ENCODE measurements around the gene SMPD2.
A peak's percentile ranks its signal among the peaks of the same experiment; 100 is the strongest.

Gene SMPD2

GRCh38 chr6:109441069-109441816 is 719 bp downstream of the SMPD2 start:
- H3K4me3 ChIP-seq (ENCODE audit: insufficient read depth in 1 of 2, low read depth in 1 of 2, low read length in 2 of 2): peak overlapping the region; percentile 86 to 87
- peak overlapping the region; percentile 47 for H3K27ac ChIP-seq (ENCODE audit: low read length, poor library complexity, severe bottlenecking)
- H3K14ac ChIP-seq (ENCODE audit: low read length in 2 of 2): peak overlapping the region; percentile 82 to 94
- peak overlapping the region; percentile 88 for H4K91ac ChIP-seq (ENCODE audit: low read length)
- H3K18ac ChIP-seq (ENCODE audit: low read depth in 1 of 2, low read length in 2 of 2): peak overlapping the region; percentile 82 to 97
- peak overlapping the region in 1 of 2 experiments; percentile 90 for H3K23ac ChIP-seq (ENCODE audit: low read length in 2 of 2)
- peaks cover 43 to 44% of the 10 kb centered on the region in 2 experiments for H3K36me3 ChIP-seq (ENCODE audit: control insufficient read depth in 1 of 2, insufficient read depth in 2 of 2, low read depth in 1 of 2, low read length in 2 of 2)
- H2BK120ac ChIP-seq (ENCODE audit: low read depth, low read length): peak overlapping the region; percentile 65
- H3K9ac ChIP-seq (ENCODE audit: low read length): peak overlapping the region; percentile 97
- peak; percentile 85 for DNase-seq
- peaks cover 13% of the 10 kb centered on the region for H3K4me1 ChIP-seq (ENCODE audit: control insufficient read depth, insufficient read depth, low read depth, low read length)
- no peaks in the 10 kb centered on the region for H3K9me3 ChIP-seq (ENCODE audit: control insufficient read depth, low read length)
- H2BK12ac ChIP-seq (ENCODE audit: low read length in 2 of 2): peak overlapping the region in 1 of 2 experiments; percentile 37
- H3K4ac ChIP-seq (ENCODE audit: low read depth in 1 of 2, low read length in 2 of 2): peak overlapping the region; percentile 26 to 77
- H3K4me2 ChIP-seq (ENCODE audit: low read length, poor library complexity, severe bottlenecking): peak overlapping the region; percentile 98
- H2AK5ac ChIP-seq (ENCODE audit: low read length, severe bottlenecking): no peak overlapping the region
- H2BK5ac ChIP-seq (ENCODE audit: low read depth, low read length, poor library complexity, severe bottlenecking): no peak overlapping the region
- peak overlapping the region; percentile 91 for H2BK15ac ChIP-seq (ENCODE audit: low read depth, poor library complexity, severe bottlenecking)
- peaks cover 22% of the 10 kb centered on the region for H3K79me1 ChIP-seq (replicated peaks; ENCODE audit: low read length, poor library complexity, severe bottlenecking)
- no peaks in the 10 kb centered on the region for H3K27me3 ChIP-seq (ENCODE audit: control insufficient read depth in 1 of 2, insufficient read depth in 1 of 2, low read length in 2 of 2)
- H4K8ac ChIP-seq (ENCODE audit: low read length): peak overlapping the region; percentile 96
- peak overlapping the region; percentile 90 for H2AFZ ChIP-seq (ENCODE audit: low read depth, low read length)
- 4% methylated on average over 28 of the region's 31 CpGs for WGBS

- H3K18ac ChIP-seq (ENCODE audit: low read depth in 1 of 2, low read length in 2 of 2): no peak overlapping the region
- H3K27ac ChIP-seq (ENCODE audit: low read length, poor library complexity, severe bottlenecking): no peak overlapping the region
- no peak overlapping the region for H2BK5ac ChIP-seq (ENCODE audit: low read depth, low read length, poor library complexity, severe bottlenecking)
- no peak overlapping the region for H2BK15ac ChIP-seq (ENCODE audit: low read depth, poor library complexity, severe bottlenecking)
- peaks cover 26% of the 10 kb centered on the region for H3K79me1 ChIP-seq (replicated peaks; ENCODE audit: low read length, poor library complexity, severe bottlenecking)
- H3K4me2 ChIP-seq (ENCODE audit: low read length, poor library complexity, severe bottlenecking): no peak overlapping the region
- no peak overlapping the region for H3K9ac ChIP-seq (ENCODE audit: low read length)
- H2BK12ac ChIP-seq (ENCODE audit: low read length in 2 of 2): no peak overlapping the region
- H3K4ac ChIP-seq (ENCODE audit: low read depth in 1 of 2, low read length in 2 of 2): no peak overlapping the region
- no peaks in the 10 kb centered on the region for H3K27me3 ChIP-seq (ENCODE audit: control insufficient read depth in 1 of 2, insufficient read depth in 1 of 2, low read length in 2 of 2)
- no peak overlapping the region for H3K14ac ChIP-seq (ENCODE audit: low read length in 2 of 2)
- no peaks in the 10 kb centered on the region for H3K9me3 ChIP-seq (ENCODE audit: control insufficient read depth, low read length)
- no peak overlapping the region for H2BK120ac ChIP-seq (ENCODE audit: low read depth, low read length)
- H3K23ac ChIP-seq (ENCODE audit: low read length in 2 of 2): no peak overlapping the region
- H4K8ac ChIP-seq (ENCODE audit: low read length): peak overlapping the region; percentile 1
- no peak overlapping the region for H4K91ac ChIP-seq (ENCODE audit: low read length)
- 83% methylated on average over 6 of the region's 6 CpGs for WGBS
- peaks cover 55 to 56% of the 10 kb centered on the region in 2 experiments for H3K36me3 ChIP-seq (ENCODE audit: control insufficient read depth in 1 of 2, insufficient read depth in 2 of 2, low read depth in 1 of 2, low read length in 2 of 2)
- no peak for DNase-seq
- peaks cover 13% of the 10 kb centered on the region for H3K4me1 ChIP-seq (ENCODE audit: control insufficient read depth, insufficient read depth, low read depth, low read length)
- H2AFZ ChIP-seq (ENCODE audit: low read depth, low read length): no peak overlapping the region
- peak overlapping the region in 1 of 2 experiments; percentile 87 for H3K4me3 ChIP-seq (ENCODE audit: insufficient read depth in 1 of 2, low read depth in 1 of 2, low read length in 2 of 2)
- H2AK5ac ChIP-seq (ENCODE audit: low read length, severe bottlenecking): no peak overlapping the region
These were observed 1.9 kb downstream of the SMPD2 start for GRCh38 chr6:109442393-109442924.

- H3K9me3 ChIP-seq (ENCODE audit: control insufficient read depth, low read length): no peaks in the 10 kb centered on the region
- WGBS: 95% methylated on average over 10 of the region's 10 CpGs
These were observed 3.0 kb downstream of the SMPD2 start for GRCh38 chr6:109443425-109443950.

GRCh38 chr6:109445382-109445781 is 4.9 kb downstream of the SMPD2 start:
- no peak overlapping the region for H3K4me3 ChIP-seq (ENCODE audit: insufficient read depth in 1 of 2, low read depth in 1 of 2, low read length in 2 of 2)
- H3K36me3 ChIP-seq (ENCODE audit: control insufficient read depth in 1 of 2, insufficient read depth in 2 of 2, low read depth in 1 of 2, low read length in 2 of 2): peaks cover 59 to 83% of the 10 kb centered on the region in 2 experiments
- no peak overlapping the region for H4K91ac ChIP-seq (ENCODE audit: low read length)
- H3K4me2 ChIP-seq (ENCODE audit: low read length, poor library complexity, severe bottlenecking): no peak overlapping the region
- H2AK5ac ChIP-seq (ENCODE audit: low read length, severe bottlenecking): no peak overlapping the region
- H3K79me1 ChIP-seq (replicated peaks; ENCODE audit: low read length, poor library complexity, severe bottlenecking): peaks cover 29% of the 10 kb centered on the region
- H2BK15ac ChIP-seq (ENCODE audit: low read depth, poor library complexity, severe bottlenecking): no peak overlapping the region
- no peak overlapping the region for H4K8ac ChIP-seq (ENCODE audit: low read length)
- no peak overlapping the region for H2BK5ac ChIP-seq (ENCODE audit: low read depth, low read length, poor library complexity, severe bottlenecking)
- no peak overlapping the region for H2AFZ ChIP-seq (ENCODE audit: low read depth, low read length)
- peaks cover 12% of the 10 kb centered on the region for H3K4me1 ChIP-seq (ENCODE audit: control insufficient read depth, insufficient read depth, low read depth, low read length)
- H3K23ac ChIP-seq (ENCODE audit: low read length in 2 of 2): no peak overlapping the region
- no peak for DNase-seq
- no peak overlapping the region for H3K18ac ChIP-seq (ENCODE audit: low read depth in 1 of 2, low read length in 2 of 2)
- H2BK120ac ChIP-seq (ENCODE audit: low read depth, low read length): no peak overlapping the region
- no peaks in the 10 kb centered on the region for H3K9me3 ChIP-seq (ENCODE audit: control insufficient read depth, low read length)
- H2BK12ac ChIP-seq (ENCODE audit: low read length in 2 of 2): no peak overlapping the region
- H3K4ac ChIP-seq (ENCODE audit: low read depth in 1 of 2, low read length in 2 of 2): no peak overlapping the region
- H3K14ac ChIP-seq (ENCODE audit: low read length in 2 of 2): no peak overlapping the region
- 87% methylated on average over 9 of the region's 9 CpGs for WGBS
- no peak overlapping the region for H3K27ac ChIP-seq (ENCODE audit: low read length, poor library complexity, severe bottlenecking)
- H3K27me3 ChIP-seq (ENCODE audit: control insufficient read depth in 1 of 2, insufficient read depth in 1 of 2, low read length in 2 of 2): no peaks in the 10 kb centered on the region
- H3K9ac ChIP-seq (ENCODE audit: low read length): no peak overlapping the region

More at GRCh38 chr6:109443425-109443950, 3.0 kb downstream of the SMPD2 start:
- no peak overlapping the region for H2AFZ ChIP-seq (ENCODE audit: low read depth, low read length)
- H3K4ac ChIP-seq (ENCODE audit: low read depth in 1 of 2, low read length in 2 of 2): no peak overlapping the region
- no peak overlapping the region for H3K4me2 ChIP-seq (ENCODE audit: low read length, poor library complexity, severe bottlenecking)
- H4K8ac ChIP-seq (ENCODE audit: low read length): no peak overlapping the region
- no peak overlapping the region for H3K4me3 ChIP-seq (ENCODE audit: insufficient read depth in 1 of 2, low read depth in 1 of 2, low read length in 2 of 2)
- no peak overlapping the region for H2BK5ac ChIP-seq (ENCODE audit: low read depth, low read length, poor library complexity, severe bottlenecking)
- peaks cover 57 to 66% of the 10 kb centered on the region in 2 experiments for H3K36me3 ChIP-seq (ENCODE audit: control insufficient read depth in 1 of 2, insufficient read depth in 2 of 2, low read depth in 1 of 2, low read length in 2 of 2)
- no peak overlapping the region for H3K27ac ChIP-seq (ENCODE audit: low read length, poor library complexity, severe bottlenecking)
- no peak overlapping the region for H2BK120ac ChIP-seq (ENCODE audit: low read depth, low read length)
- no peaks in the 10 kb centered on the region for H3K27me3 ChIP-seq (ENCODE audit: control insufficient read depth in 1 of 2, insufficient read depth in 1 of 2, low read length in 2 of 2)
- no peak overlapping the region for H3K18ac ChIP-seq (ENCODE audit: low read depth in 1 of 2, low read length in 2 of 2)
- no peak overlapping the region for H3K23ac ChIP-seq (ENCODE audit: low read length in 2 of 2)
- no peak overlapping the region for H3K9ac ChIP-seq (ENCODE audit: low read length)
- H3K14ac ChIP-seq (ENCODE audit: low read length in 2 of 2): no peak overlapping the region
- H2BK12ac ChIP-seq (ENCODE audit: low read length in 2 of 2): no peak overlapping the region
- no peak overlapping the region for H4K91ac ChIP-seq (ENCODE audit: low read length)
- H2AK5ac ChIP-seq (ENCODE audit: low read length, severe bottlenecking): no peak overlapping the region
- peaks cover 26% of the 10 kb centered on the region for H3K79me1 ChIP-seq (replicated peaks; ENCODE audit: low read length, poor library complexity, severe bottlenecking)
- H2BK15ac ChIP-seq (ENCODE audit: low read depth, poor library complexity, severe bottlenecking): no peak overlapping the region
- DNase-seq: no peak
- H3K4me1 ChIP-seq (ENCODE audit: control insufficient read depth, insufficient read depth, low read depth, low read length): peaks cover 15% of the 10 kb centered on the region

All from mesenchymal stem cell (in vitro differentiated cells and primary cell).